Measurements from ENCODE around the gene C2orf49.

- TF ChIP-seq NFRKB (IDR thresholded peaks at IDR 0.05) (no peak), FOXM1 (IDR thresholded peaks at IDR 0.05; ENCODE audit: borderline replicate concordance) (no peak), SP1 (IDR thresholded peaks at IDR 0.05) (no peak), SUZ12 (IDR thresholded peaks at IDR 0.05) (no peak), ELF4 (IDR thresholded peaks at IDR 0.05) (no peak)
Observed at GRCh38 chr2:105309147-105309545, 28.2 kb upstream of the C2orf49 start.

All from HEK293T (cell line).